Hypothalamus (tissue), 51 donors: ENCODE measurements around the gene SLX9.

Experiments
- DNase-seq, 51 donors: peaks; one replicate each; lab custom pipeline; 2025; lab: John Stamatoyannopoulos, UW

SLX9 gene

GRCh38 chr21:44939532-44940115, at the start of gene SLX9:
Gene SLX9 (plus strand): TSS chr21:44940029. CDS start chr21:44940058, 29 bp downstream.
- DNase-seq = peak in 43 of 51 donors; percentile 15 to 78 (median 56)

GRCh38 chr21:44890338-44890931, 49.4 kb upstream of the SLX9 start:
- DNase-seq = no peak

- no peak for DNase-seq
These were observed 48.8 kb upstream of the SLX9 start for GRCh38 chr21:44890961-44891541.

- no peak for DNase-seq
These were observed 48.2 kb upstream of the SLX9 start for GRCh38 chr21:44891631-44892031.

- no peak for DNase-seq
These were observed 47.7 kb upstream of the SLX9 start for GRCh38 chr21:44892095-44892494.

GRCh38 chr21:44892536-44893277, 47.1 kb upstream of the SLX9 start:
- DNase-seq = peak in 14 of 51 donors; percentile 8 to 57 (median 31)

- DNase-seq = no peak
These were observed 46.6 kb upstream of the SLX9 start for GRCh38 chr21:44893278-44893556.

GRCh38 chr21:44893948-44894656, 45.7 kb upstream of the SLX9 start:
- no peak for DNase-seq

- no peak for DNase-seq
These were observed 45.0 kb upstream of the SLX9 start for GRCh38 chr21:44894687-44895302.

GRCh38 chr21:44895859-44896258, 44.0 kb upstream of the SLX9 start:
- DNase-seq = no peak

GRCh38 chr21:44896561-44897286, 43.1 kb upstream of the SLX9 start:
- DNase-seq = no peak

- no peak for DNase-seq
These were observed 42.4 kb upstream of the SLX9 start for GRCh38 chr21:44897326-44898010.

- no peak for DNase-seq
These were observed 41.8 kb upstream of the SLX9 start for GRCh38 chr21:44898011-44898488.

- no peak for DNase-seq
These were observed 40.7 kb upstream of the SLX9 start for GRCh38 chr21:44898851-44899767.

- DNase-seq = no peak
These were observed 39.9 kb upstream of the SLX9 start for GRCh38 chr21:44899768-44900558.

- no peak for DNase-seq
These were observed 39.1 kb upstream of the SLX9 start for GRCh38 chr21:44900559-44901251.
